ENCODE data around the gene MKNK2.

MKNK2 gene

DNA sequence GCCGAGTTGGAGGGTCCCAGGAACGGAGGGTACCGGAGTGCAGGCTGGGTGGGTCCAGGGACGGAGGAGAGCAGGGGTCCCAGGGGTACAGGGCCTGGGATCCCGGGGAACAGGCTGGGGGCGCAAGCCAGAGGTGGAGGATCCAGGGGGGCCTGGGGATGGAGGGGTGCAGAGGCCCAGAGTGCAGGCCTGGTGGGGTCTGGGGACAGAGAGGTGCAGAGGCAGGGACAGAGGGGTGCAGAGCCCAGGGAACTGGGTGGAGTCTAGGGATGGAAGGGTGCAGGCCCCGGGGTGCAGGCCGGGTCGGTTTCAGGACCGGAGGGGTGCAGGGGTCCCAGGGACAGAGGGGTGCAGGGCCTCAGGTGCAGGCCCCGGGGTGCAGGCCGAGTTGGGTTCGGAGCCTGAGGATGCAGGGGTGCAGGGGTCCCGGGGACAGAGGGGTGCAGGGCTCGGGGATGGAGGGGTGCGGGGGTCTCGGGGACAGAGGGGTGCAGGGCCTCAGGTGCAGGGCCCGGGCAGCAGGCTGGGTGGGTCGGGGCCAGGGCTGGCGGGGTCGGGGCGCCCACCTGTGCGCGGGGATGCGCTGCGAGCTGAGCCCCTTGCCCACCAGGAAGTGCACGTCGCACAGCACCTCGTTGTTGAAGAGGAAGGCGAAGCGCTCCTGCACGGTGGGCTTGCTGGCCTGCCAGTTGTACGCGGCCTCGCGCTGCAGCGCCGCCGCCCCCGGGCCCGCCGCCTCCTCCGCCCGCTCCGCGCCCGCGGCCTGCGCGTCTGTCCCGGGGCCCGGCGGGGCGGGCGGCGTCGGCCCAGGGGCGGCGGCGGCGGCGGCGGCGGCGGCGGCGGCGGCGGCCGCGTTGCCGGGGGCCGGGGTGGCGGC lies 36.1 kb downstream of the MKNK2 start:
- H3K4me3 ChIP-seq (ENCODE audit: low read depth, low read length) = peak overlapping the region; percentile 57
- DNase-seq (ENCODE audit: low read depth) = no peak
- TF ChIP-seq, protein P1, sequence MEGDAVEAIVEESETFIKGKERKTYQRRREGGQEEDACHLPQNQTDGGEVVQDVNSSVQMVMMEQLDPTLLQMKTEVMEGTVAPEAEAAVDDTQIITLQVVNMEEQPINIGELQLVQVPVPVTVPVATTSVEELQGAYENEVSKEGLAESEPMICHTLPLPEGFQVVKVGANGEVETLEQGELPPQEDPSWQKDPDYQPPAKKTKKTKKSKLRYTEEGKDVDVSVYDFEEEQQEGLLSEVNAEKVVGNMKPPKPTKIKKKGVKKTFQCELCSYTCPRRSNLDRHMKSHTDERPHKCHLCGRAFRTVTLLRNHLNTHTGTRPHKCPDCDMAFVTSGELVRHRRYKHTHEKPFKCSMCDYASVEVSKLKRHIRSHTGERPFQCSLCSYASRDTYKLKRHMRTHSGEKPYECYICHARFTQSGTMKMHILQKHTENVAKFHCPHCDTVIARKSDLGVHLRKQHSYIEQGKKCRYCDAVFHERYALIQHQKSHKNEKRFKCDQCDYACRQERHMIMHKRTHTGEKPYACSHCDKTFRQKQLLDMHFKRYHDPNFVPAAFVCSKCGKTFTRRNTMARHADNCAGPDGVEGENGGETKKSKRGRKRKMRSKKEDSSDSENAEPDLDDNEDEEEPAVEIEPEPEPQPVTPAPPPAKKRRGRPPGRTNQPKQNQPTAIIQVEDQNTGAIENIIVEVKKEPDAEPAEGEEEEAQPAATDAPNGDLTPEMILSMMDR (IDR thresholded peaks at IDR 0.05; ENCODE audit: low read depth, low read length, missing control alignments) = no peak
- in situ Hi-C loops (cut with HindIII; ENCODE audit: low sequenced_read_pairs) = no loop called here

DNA sequence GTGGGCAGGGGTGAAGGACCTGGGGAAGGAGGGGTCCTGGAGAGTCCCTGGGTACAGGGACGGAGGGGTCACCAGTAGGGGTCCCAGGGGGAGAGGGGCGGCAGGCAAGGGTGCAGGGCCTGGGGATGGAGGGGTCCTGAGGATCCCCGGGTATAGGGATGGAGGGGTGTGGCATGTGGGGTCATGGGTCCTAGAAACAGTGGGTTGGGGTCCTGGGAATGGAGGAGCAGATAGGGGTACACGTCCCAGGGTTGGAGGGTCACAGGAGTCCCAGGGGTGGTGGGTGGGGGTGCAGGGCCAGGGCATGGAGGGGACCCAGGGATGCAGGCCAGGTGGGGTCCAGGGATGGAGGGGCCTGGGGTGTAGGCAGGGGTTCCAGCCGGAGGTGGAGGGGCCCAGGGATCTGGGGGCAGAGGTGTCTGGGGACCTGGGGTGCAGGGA lies 36.9 kb downstream of the MKNK2 start:
- in situ Hi-C loops (cut with HindIII; ENCODE audit: low sequenced_read_pairs) = no loop called here
- no peak for DNase-seq (ENCODE audit: low read depth)
- peak overlapping the region; percentile 57 for H3K4me3 ChIP-seq (ENCODE audit: low read depth, low read length)
- TF ChIP-seq, protein P1 (IDR thresholded peaks at IDR 0.05; ENCODE audit: low read depth, low read length, missing control alignments) = no peak

DNA sequence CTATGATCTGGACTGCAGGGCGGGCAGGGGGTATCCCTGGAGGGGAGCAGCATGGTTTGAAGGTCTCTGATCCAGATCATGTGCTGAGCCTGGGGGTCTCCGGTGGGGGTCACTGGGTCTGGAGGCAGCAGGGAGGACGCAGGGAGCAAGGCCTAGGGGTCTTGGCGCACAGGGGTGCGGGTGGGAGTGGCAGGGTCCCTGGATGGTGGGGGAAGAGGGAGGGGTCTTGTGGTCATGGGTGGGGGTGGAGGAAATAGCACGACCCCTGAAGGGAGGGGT lies 37.4 kb downstream of the MKNK2 start:
- TF ChIP-seq, protein P1 (IDR thresholded peaks at IDR 0.05; ENCODE audit: low read depth, low read length, missing control alignments) = no peak
- H3K4me3 ChIP-seq (ENCODE audit: low read depth, low read length) = peak overlapping the region; percentile 4
- in situ Hi-C loops (cut with HindIII; ENCODE audit: low sequenced_read_pairs) = no loop called here
- DNase-seq (ENCODE audit: low read depth) = no peak

DNA sequence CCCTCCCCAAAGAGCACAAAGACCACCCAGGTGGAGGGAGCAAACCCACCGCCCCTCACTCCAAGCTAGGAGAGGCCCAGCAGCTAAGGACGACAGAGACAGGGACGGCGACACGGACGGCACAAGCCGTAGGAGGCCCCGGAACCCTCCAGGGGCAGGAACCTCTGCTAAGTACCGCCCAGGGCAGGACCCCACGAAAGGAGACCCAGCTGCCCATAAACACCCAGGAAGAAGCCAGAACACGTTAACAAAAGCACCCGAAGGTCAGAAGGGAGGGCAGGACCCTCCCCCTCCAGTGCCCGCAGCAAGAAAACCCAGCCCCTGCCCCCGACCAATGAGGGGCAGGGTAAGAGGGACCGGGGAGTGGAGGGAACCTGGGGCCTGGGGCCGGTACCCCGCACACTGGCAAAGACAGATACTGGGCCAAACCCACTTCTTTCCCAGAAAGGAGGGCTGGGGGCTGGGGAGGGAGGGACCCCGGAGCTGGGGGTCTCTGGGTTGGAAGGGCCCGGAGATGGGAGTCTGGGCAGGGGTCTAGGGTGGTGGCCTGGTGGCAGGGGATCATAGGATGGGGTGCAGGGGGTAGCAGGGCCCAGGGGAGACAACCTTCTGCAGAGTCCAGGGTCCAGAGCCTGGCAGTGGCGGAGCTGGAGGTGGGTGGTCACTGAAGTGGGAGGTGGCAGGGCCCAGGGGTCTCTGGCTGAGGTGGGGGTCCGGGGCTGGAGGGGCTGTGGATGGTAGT lies 37.9 kb downstream of the MKNK2 start:
- TF ChIP-seq, protein P1 (IDR thresholded peaks at IDR 0.05; ENCODE audit: low read depth, low read length, missing control alignments) = no peak
- in situ Hi-C loops (cut with HindIII; ENCODE audit: low sequenced_read_pairs) = no loop called here
- H3K4me3 ChIP-seq (ENCODE audit: low read depth, low read length) = peak overlapping the region; percentile 4
- no peak for DNase-seq (ENCODE audit: low read depth)

DNA sequence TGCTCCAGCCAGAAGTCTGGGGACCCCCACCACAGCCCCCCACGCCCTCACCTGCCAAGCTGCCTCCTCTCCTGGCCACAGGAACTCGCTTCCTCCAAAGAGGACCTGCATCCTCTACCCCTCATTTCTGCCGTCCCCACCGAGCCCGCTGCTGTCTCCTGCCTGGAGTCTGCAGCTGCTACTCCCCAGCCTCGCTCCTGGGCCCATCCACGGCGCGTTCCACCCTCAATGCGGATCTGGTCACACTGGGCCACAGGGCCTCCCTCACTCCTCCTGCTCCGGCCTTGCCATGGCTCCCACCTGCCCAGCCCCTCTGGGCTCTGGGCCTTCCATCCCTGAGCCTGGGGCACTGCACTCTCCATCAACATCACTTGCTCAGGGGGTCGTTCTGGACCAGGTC lies 39.9 kb downstream of the MKNK2 start:
- in situ Hi-C loops (cut with HindIII; ENCODE audit: low sequenced_read_pairs) = no loop called here
- TF ChIP-seq, protein P1 (IDR thresholded peaks at IDR 0.05; ENCODE audit: low read depth, low read length, missing control alignments) = no peak
- DNase-seq (ENCODE audit: low read depth) = no peak
- no peak overlapping the region for H3K4me3 ChIP-seq (ENCODE audit: low read depth, low read length)

DNA sequence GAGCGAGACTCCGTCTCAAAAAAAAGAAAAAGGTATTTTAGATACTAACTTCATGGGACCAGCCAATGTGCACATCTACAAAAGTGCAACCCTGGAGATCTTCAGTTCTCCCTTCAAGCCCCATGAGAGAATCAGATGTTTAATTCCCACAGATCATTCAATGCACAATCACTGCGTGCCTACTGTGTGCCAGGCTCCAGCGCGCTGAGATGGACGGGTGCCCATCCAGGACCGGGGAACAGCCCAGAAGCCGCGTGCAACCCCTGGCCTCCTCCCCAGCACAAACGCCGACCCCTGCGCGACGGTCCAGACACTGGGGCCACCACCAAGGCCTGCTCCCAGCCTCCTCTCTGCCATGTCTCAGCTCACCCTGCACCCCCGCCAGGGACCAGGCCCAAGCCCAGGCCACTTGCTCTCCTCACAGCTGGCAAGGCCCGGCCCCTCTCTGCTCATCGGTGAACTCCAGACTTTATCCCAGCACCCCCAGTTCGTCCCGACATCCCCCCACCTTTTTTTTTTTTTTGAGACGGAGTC lies 40.8 kb downstream of the MKNK2 start:
- no peak overlapping the region for H3K4me3 ChIP-seq (ENCODE audit: low read depth, low read length)
- TF ChIP-seq, protein P1 (IDR thresholded peaks at IDR 0.05; ENCODE audit: low read depth, low read length, missing control alignments) = no peak
- in situ Hi-C loops (cut with HindIII; ENCODE audit: low sequenced_read_pairs) = no loop called here
- DNase-seq (ENCODE audit: low read depth) = no peak

All from astrocyte of the cerebellum (primary cell).